ENCODE results near the gene COPB1.
"Not testable (repeated sequence)": the region's sequence is repeated elsewhere in the genome, so short reads cannot be mapped to it uniquely, and the experiment has no call there.

- TF ChIP-seq EZH2phosphoT487 (IDR thresholded peaks at IDR 0.05; ENCODE audit: borderline replicate concordance, low read depth, low read length); CTCF (conservative IDR thresholded peaks at IDR 0.05; ENCODE audit: low read length): not testable (repeated sequence)
These were observed 35.6 kb upstream of the COPB1 start for GRCh38 chr11:14535166-14535565.
